OCI-LY3 (cell line): ENCODE data around the gene EHBP1.

ENCODE experiments used
- EZH2phosphoT487 ChIP-seq: fragments of 200-600 bp; shearing (Covaris generic); IDR thresholded peaks from 2 replicates; pipeline ENCODE4 v1.6.1; 2018; ENCODE audit warnings: antibody characterized with exemption, mixed run types, low read depth
- TF ChIP-seq, protein P1 (sequence below): fragments of 200-600, 300-600 bp; sonication (generic); IDR thresholded peaks from 2 replicates; pipeline ENCODE4 v1.5.1; 2014; ENCODE audit warnings: antibody characterized with exemption, low read length, low read depth

- TF ChIP-seq, protein P1, sequence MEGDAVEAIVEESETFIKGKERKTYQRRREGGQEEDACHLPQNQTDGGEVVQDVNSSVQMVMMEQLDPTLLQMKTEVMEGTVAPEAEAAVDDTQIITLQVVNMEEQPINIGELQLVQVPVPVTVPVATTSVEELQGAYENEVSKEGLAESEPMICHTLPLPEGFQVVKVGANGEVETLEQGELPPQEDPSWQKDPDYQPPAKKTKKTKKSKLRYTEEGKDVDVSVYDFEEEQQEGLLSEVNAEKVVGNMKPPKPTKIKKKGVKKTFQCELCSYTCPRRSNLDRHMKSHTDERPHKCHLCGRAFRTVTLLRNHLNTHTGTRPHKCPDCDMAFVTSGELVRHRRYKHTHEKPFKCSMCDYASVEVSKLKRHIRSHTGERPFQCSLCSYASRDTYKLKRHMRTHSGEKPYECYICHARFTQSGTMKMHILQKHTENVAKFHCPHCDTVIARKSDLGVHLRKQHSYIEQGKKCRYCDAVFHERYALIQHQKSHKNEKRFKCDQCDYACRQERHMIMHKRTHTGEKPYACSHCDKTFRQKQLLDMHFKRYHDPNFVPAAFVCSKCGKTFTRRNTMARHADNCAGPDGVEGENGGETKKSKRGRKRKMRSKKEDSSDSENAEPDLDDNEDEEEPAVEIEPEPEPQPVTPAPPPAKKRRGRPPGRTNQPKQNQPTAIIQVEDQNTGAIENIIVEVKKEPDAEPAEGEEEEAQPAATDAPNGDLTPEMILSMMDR: no peak
- no peak for TF ChIP-seq EZH2phosphoT487
Observed at GRCh38 chr2:62662131-62662530, 43.4 kb upstream of the EHBP1 start.
